K562 (cell line): Measurements from ENCODE around the gene DGCR8. TPM values are rescaled to one million over a fixed set of nuclear protein-coding genes. Genes with fewer than 3 reads are reported as not detected.

ENCODE experiments used
- ATAC-seq: fragments of 200-7000 bp; cut with Tn5 transposase; 3 replicates; pipeline ENCODE4 v1.9.1; 2020; ENCODE audit warnings: moderate library complexity
- BruUV-seq: library from RNA; stranded (reverse); fragments of 400-500 nt; replicated peaks from 2 replicates; lab custom pipeline; 2021; lab: Mats Ljungman, UMichigan
- CTCF ChIA-PET: fragments of 300-600 bp; formaldehyde crosslinking; extraction: SDS; loops from one replicate; lab custom pipeline; 2021; ENCODE audit warnings: low intra/inter-chr PET ratio; lab: Yijun Ruan, JAX
- POLR2A ChIA-PET: fragments of 300-600, 350-650 bp; sonication (Branson Sonifier 250); formaldehyde crosslinking; extraction: SDS; loops from one replicate; lab custom pipeline; 2021; ENCODE audit warnings: antibody characterized with exemption, inconsistent platforms; lab: Yijun Ruan, JAX
- DNase-seq, 4 experiments: peaks; one replicate each; pipeline versions ENCODE4 v3.0.0 to v3.0.0-alpha.2; 2011 to 2018; ENCODE audit warnings: low spot score in 3 of 4, mixed read lengths in 3 of 4; ENCODE audit errors: extremely low read depth in 1 of 4
- FAIRE-seq: peaks from 2 replicates; lab custom pipeline; 2011; peaks lifted over from hg19 to GRCh38; lab: Jason Lieb, UNC
- H2AFZ ChIP-seq: 2 replicates; pipeline ENCODE4 v1.6.0; 2011; ENCODE audit warnings: low read depth, low read length, control low read depth, inconsistent platforms
- H3K27ac ChIP-seq: fragments of 200-600 bp; 3 replicates; pipeline ENCODE4 v1.8.0; 2011; ENCODE audit warnings: low read depth, mild to moderate bottlenecking, control low read depth, inconsistent platforms, low read length, moderate library complexity, mixed read lengths; ENCODE audit errors: extremely low read depth
- H3K27me3 ChIP-seq, 2 experiments: fragments of 300-600 bp in 1 of 2; 2 replicates in 1 of 2; 3 replicates in 1 of 2; pipeline versions ENCODE4 v1.6.0 to v1.8.0; 2011; ENCODE audit warnings: inconsistent platforms in 2 of 2, low read length in 2 of 2, mild to moderate bottlenecking in 1 of 2, mixed read lengths in 1 of 2, moderate library complexity in 1 of 2; ENCODE audit not compliant: control insufficient read depth in 2 of 2, insufficient read depth in 2 of 2
- H3K36me3 ChIP-seq: fragments of 300-600 bp; 3 replicates; pipeline ENCODE4 v1.8.0; 2011; ENCODE audit warnings: mild to moderate bottlenecking, low read length, inconsistent platforms; ENCODE audit not compliant: control insufficient read depth, insufficient read depth
- H3K4me1 ChIP-seq, 2 experiments: fragments of 200-600 bp in 1 of 2; replicated peaks in 1 of 2; 2 replicates in 1 of 2; 3 replicates in 1 of 2; pipeline versions ENCODE4 v1.5.1 to v1.8.0; 2011; ENCODE audit warnings: inconsistent platforms in 2 of 2, low read length in 2 of 2, mild to moderate bottlenecking in 1 of 2, mixed read lengths in 1 of 2, moderate library complexity in 1 of 2; ENCODE audit not compliant: control insufficient read depth in 2 of 2, insufficient read depth in 2 of 2
- H3K4me2 ChIP-seq: 2 replicates; pipeline ENCODE4 v1.6.1; 2011; ENCODE audit warnings: low read length, control low read depth, inconsistent platforms, mixed read lengths; ENCODE audit not compliant: insufficient read depth
- H3K4me3 ChIP-seq: fragments of 200-600 bp; sonication (generic), shearing (Covaris generic); 2 replicates; pipeline ENCODE4 v1.5.1; 2016; ENCODE audit warnings: control low read depth, inconsistent platforms
- H3K79me2 ChIP-seq: fragments of 200-600 bp; 3 replicates; pipeline ENCODE4 v1.8.0; 2011; ENCODE audit warnings: low read length, inconsistent platforms; ENCODE audit not compliant: control insufficient read depth, insufficient read depth
- H3K9ac ChIP-seq, 2 experiments: 2 replicates each; pipeline versions ENCODE4 v1.6.0 to v1.6.1; 2011; ENCODE audit warnings: low read depth in 2 of 2, low read length in 2 of 2, control low read depth in 1 of 2, inconsistent platforms in 1 of 2, mild to moderate bottlenecking in 1 of 2, mixed read lengths in 1 of 2; ENCODE audit not compliant: insufficient read depth in 1 of 2
- H3K9me1 ChIP-seq: one replicate; pipeline ENCODE4 v1.6.0; 2011; ENCODE audit warnings: inconsistent platforms, mild to moderate bottlenecking, low read length, moderate library complexity; ENCODE audit not compliant: control insufficient read depth, insufficient read depth
- H3K9me3 ChIP-seq: replicated peaks from 2 replicates; pipeline ENCODE4 v1.5.1; 2011; ENCODE audit warnings: low read depth, low read length, inconsistent platforms; ENCODE audit not compliant: control insufficient read depth, insufficient read depth
- H4K20me1 ChIP-seq: replicated peaks from 2 replicates; pipeline ENCODE4 v1.6.1; 2011; ENCODE audit warnings: low read length, inconsistent platforms, mixed read lengths; ENCODE audit not compliant: control insufficient read depth, insufficient read depth
- ESRRB ChIP-seq: fragments of 250-450 bp; sonication (Bioruptor Pico); IDR thresholded peaks from 2 replicates; pipeline ENCODE4 v1.5.0; 2020; ENCODE audit warnings: mild to moderate bottlenecking, moderate library complexity, borderline replicate concordance
- MAX ChIP-seq: sonication (generic); formaldehyde crosslinking; IDR thresholded peaks from 2 replicates; pipeline ENCODE4 v1.9.0; 2022; ENCODE audit warnings: mild to moderate bottlenecking, missing genetic modification reagents
- POLR2G ChIP-seq: fragments of 200-400 bp; formaldehyde crosslinking; IDR thresholded peaks from 2 replicates; pipeline ENCODE4 v1.6.1; 2017; ENCODE audit warnings: low read depth, mild to moderate bottlenecking, antibody characterized with exemption, low read length, moderate library complexity
- SIN3B ChIP-seq: fragments of 450-650 bp; IDR thresholded peaks from 2 replicates; pipeline ENCODE4 v1.6.1; 2017; ENCODE audit warnings: low read depth, mild to moderate bottlenecking, moderate library complexity
- TEAD4 ChIP-seq, 2 experiments: sonication (generic) in 1 of 2; formaldehyde crosslinking in 1 of 2; IDR thresholded peaks; 2 replicates each; pipeline versions ENCODE4 v1.6.1 to v1.8.0; 2012 to 2022; ENCODE audit warnings: borderline replicate concordance in 1 of 2, inconsistent platforms in 1 of 2, low read length in 1 of 2, mild to moderate bottlenecking in 1 of 2, missing genetic modification reagents in 1 of 2
- TFAP4 ChIP-seq: sonication (generic); formaldehyde crosslinking; IDR thresholded peaks from 2 replicates; pipeline ENCODE4 v1.8.0; 2022; ENCODE audit warnings: missing genetic modification reagents, mild to moderate bottlenecking, moderate library complexity, borderline replicate concordance
- THAP7 ChIP-seq: fragments of 250-450 bp; sonication (Bioruptor Pico); IDR thresholded peaks from 2 replicates; pipeline ENCODE4 v1.5.0; 2021
- ZBTB7A ChIP-seq: IDR thresholded peaks from 2 replicates; pipeline ENCODE4 v1.6.1; 2011; ENCODE audit warnings: low read depth, mild to moderate bottlenecking, low read length, moderate library complexity, borderline replicate concordance; ENCODE audit not compliant: control insufficient read depth
- ZNF239 ChIP-seq: fragments of 250-450 bp; sonication (Bioruptor Pico); IDR thresholded peaks from 2 replicates; pipeline ENCODE4 v1.4.0; 2020; ENCODE audit warnings: mild to moderate bottlenecking
- ZNF586 ChIP-seq: fragments of 450-650 bp; formaldehyde crosslinking; conservative IDR thresholded peaks from 2 replicates; pipeline ENCODE4 v1.4.0; 2020; ENCODE audit warnings: mild to moderate bottlenecking, moderate library complexity
- ZNF740 ChIP-seq, 3 experiments: fragments of 200-800 bp in 1 of 3; sonication (Bioruptor generic) in 1 of 3; sonication (generic) in 1 of 3; formaldehyde crosslinking in 1 of 3; IDR thresholded peaks; 2 replicates each; pipeline versions ENCODE4 v1.6.1 to v1.8.0; 2016 to 2022; ENCODE audit warnings: mild to moderate bottlenecking in 2 of 3, missing compliant biosample characterization in 2 of 3, missing genetic modification characterization in 2 of 3, missing genetic modification reagents in 1 of 3
- WGBS: fragments of 100-300 bp; shearing (Covaris generic); methylation state at CpG from one replicate; pipeline ENCODE4 v1.1.6; 2016; ENCODE audit warnings: low coverage, mixed read lengths; ENCODE audit not compliant: insufficient coverage; ENCODE audit errors: missing lambda C conversion rate; 5-methylcytosine and 5-hydroxymethylcytosine counted together
- in situ Hi-C: fragments of 300-500 bp; cut with MboI; formaldehyde crosslinking; loops from 4 replicates; pipeline ENCODE4 v1.15.0; 2018; ENCODE audit warnings: inconsistent platforms, mixed read lengths
- intact Hi-C: fragments of 100-400 bp; cut with micrococcal nuclease; formaldehyde crosslinking; loops from 2 replicates; pipeline ENCODE4 v1.14.2; 2022
- polyA plus RNA-seq, 8 experiments: library from polyadenylated mRNA; depleted of rRNA in 4 of 8; stranded (reverse) in 5 of 8; unstranded in 3 of 8; fragments of >200 nt; fragmentation: Nextera tagmentation in 2 of 8; fragmentation: Illumina TruSeq in 1 of 8; extraction: Ambion mirVana in 2 of 8; extraction: Trizol in 1 of 8; gene quantifications; 2 replicates each; pipeline versions ENCODE4 v1.2.1 to v1.2.3, GENCODE V29; 2011 to 2014; ENCODE audit warnings: inconsistent platforms in 1 of 8, missing spikeins in 1 of 8
- total RNA-seq, 7 experiments: library from RNA; depleted of rRNA in 6 of 7; stranded (reverse); fragments of >200 nt in 6 of 7; fragmentation: Illumina TruSeq in 2 of 7; extraction: Trizol in 2 of 7; gene quantifications; 2 replicates each; pipeline versions ENCODE4 v1.2.1 to v1.2.3, GENCODE V29; 2011 to 2021; ENCODE audit warnings: low replicate concordance in 1 of 7

The DGCR8 gene
- total and polyA plus RNA-seq, 9 of the 15 experiments (the other 6 are each of a cell fraction or from before 2014, with no cell fraction given): 5.9 to 144 (median 80.1) TPM

GRCh38 chr22:20149257-20150250 is 69.5 kb downstream of the DGCR8 start:
- DNase-seq (no peak), ATAC-seq (no peak), FAIRE-seq (no peak)
- Histone ChIP-seq H4K20me1 (peaks cover 27% of the 10 kb centered on the region), H3K27ac (no peak overlapping the region), H3K4me1 (peaks cover 0 to 79% of the 10 kb centered on the region in 2 experiments; a peak in 2 of 5 replicates), H3K27me3 (peaks cover 15 to 26% of the 10 kb centered on the region in 2 experiments; a peak in 4 of 5 replicates), H3K4me3 (no peak overlapping the region), H3K9ac (peak overlapping the region in 1 of 2 experiments; percentile 63; a peak in 2 of 4 replicates), H2AFZ (no peak overlapping the region), H3K79me2 (no peaks in the 10 kb centered on the region), H3K4me2 (no peak overlapping the region), H3K36me3 (no peaks in the 10 kb centered on the region), H3K9me3 (no peaks in the 10 kb centered on the region), H3K9me1 (no peaks in the 10 kb centered on the region)
- 16% methylated on average over 32 of the region's 32 CpGs for WGBS
- in situ Hi-C loops: loop anchor here (25.0 kb wide), 1 partner anchor 538 kb away; no protein-coding TSS in a partner anchor
- ChIA-PET POLR2A (interaction anchor here (0.5 to 1.1 kb wide), 5 partner anchors 29 to 344 kb away, joined by 3 read pairs; partner anchors contain the start of gene TRMT2A), CTCF (no interaction called here)
- intact Hi-C loops: loop anchor here (10.0 kb wide), 1 partner anchor 265 kb away; no protein-coding TSS in a partner anchor
- BruUV-seq: no TSS peak
- TF ChIP-seq ZBTB7A (0 out of 2 replicates have a peak, but pooled peaks have one; percentile 4), ZNF740 (CRISPR knock-in tag; IDR thresholded peaks at IDR 0.05) (peak; percentile 88), ZNF740 (tag; IDR thresholded peaks at IDR 0.05) (peak in 1 of 2 experiments; percentile 45; a peak in 1 of 4 replicates), TEAD4 (IDR thresholded peaks at IDR 0.05; ENCODE audit: low read length) (no peak), TEAD4 (CRISPR knock-in tag; IDR thresholded peaks at IDR 0.05; ENCODE audit: borderline replicate concordance) (peak; percentile 55; the same call in 1 of the 2 replicates), THAP7 (CRISPR knock-in tag) (no peak), ZNF586 (CRISPR knock-in tag) (no peak), TFAP4 (CRISPR knock-in tag) (peak; percentile 63; the same call in 1 of the 2 replicates), ESRRB (no peak), SIN3B (no peak), POLR2G (peak; percentile 50; the same call in 1 of the 2 replicates), MAX (CRISPR knock-in tag) (peak; percentile 67), ZNF239 (CRISPR knock-in tag) (no peak)
